Activated CD4-positive, alpha-beta memory T cell treated with anti-CD3 and anti-CD28 coated beads for 36 hours (primary cell): ENCODE measurements around the gene TMEM178A. TPM values are rescaled to one million over a fixed set of nuclear protein-coding genes. Genes with fewer than 3 reads are reported as not detected.

Experiments used
- CTCF ChIA-PET: fragments of 350-600 bp; sonication (Branson Sonifier 250); formaldehyde crosslinking; loops from one replicate; lab custom pipeline; 2021; ENCODE audit warnings: antibody characterized with exemption, inconsistent platforms; lab: Charles Lee
- POLR2A ChIA-PET: fragments of 350-600 bp; sonication (Branson Sonifier 250); formaldehyde crosslinking; loops from one replicate; lab custom pipeline; 2021; ENCODE audit warnings: antibody characterized with exemption; lab: Charles Lee
- DNase-seq: peaks from one replicate; pipeline ENCODE4 v3.0.0-alpha.2; 2020
- H3K27ac Mint-ChIP-seq: one replicate; pipeline ENCODE4 v1.8.0; 2021; ENCODE audit warnings: mixed read lengths
- H3K27me3 Mint-ChIP-seq: one replicate; pipeline ENCODE4 v1.8.0; 2021; ENCODE audit warnings: mixed read lengths
- H3K36me3 Mint-ChIP-seq: one replicate; pipeline ENCODE4 v1.8.0; 2021; ENCODE audit warnings: mixed read lengths
- H3K4me1 Mint-ChIP-seq: one replicate; pipeline ENCODE4 v1.8.0; 2021; ENCODE audit warnings: low read depth, mixed read lengths
- H3K4me3 Mint-ChIP-seq: one replicate; pipeline ENCODE4 v1.8.0; 2021; ENCODE audit warnings: mild to moderate bottlenecking, mixed read lengths
- H3K9me3 Mint-ChIP-seq: one replicate; pipeline ENCODE4 v1.8.0; 2021; ENCODE audit warnings: mixed read lengths
- intact Hi-C: fragments of 100-400 bp; cut with micrococcal nuclease; formaldehyde crosslinking; loops from one replicate; pipeline ENCODE4 v1.15.1; 2023
- total RNA-seq, 2 experiments: library from RNA; stranded (reverse); gene quantifications; one replicate each; pipeline ENCODE4 v1.2.3, GENCODE V29; 2021

The TMEM178A gene
- total RNA-seq, 2 experiments from 2014 or later = 0.29 to 0.48 TPM

GRCh38 chr2:39686456-39686855 is 20.7 kb downstream of the TMEM178A start:
- Mint-ChIP-seq H3K27ac (no peak overlapping the region), H3K4me1 (no peaks in the 10 kb centered on the region), H3K4me3 (no peak overlapping the region), H3K9me3 (peaks cover 6% of the 10 kb centered on the region), H3K36me3 (no peaks in the 10 kb centered on the region), H3K27me3 (peaks cover 30% of the 10 kb centered on the region)
- CTCF ChIA-PET = no interaction called here
- DNase-seq = no peak
- POLR2A ChIA-PET = no interaction called here
- intact Hi-C loops = no loop called here

- ChIA-PET POLR2A (no interaction called here), CTCF (no interaction called here)
- H3K4me1 Mint-ChIP-seq = no peaks in the 10 kb centered on the region
- H3K27ac Mint-ChIP-seq = no peak overlapping the region
- peaks cover 6% of the 10 kb centered on the region for H3K9me3 Mint-ChIP-seq
- intact Hi-C loops = no loop called here
- no peaks in the 10 kb centered on the region for H3K36me3 Mint-ChIP-seq
- no peak for DNase-seq
- H3K4me3 Mint-ChIP-seq = no peak overlapping the region
- peaks cover 28% of the 10 kb centered on the region for H3K27me3 Mint-ChIP-seq
Observed at GRCh38 chr2:39688181-39688580, 22.5 kb downstream of the TMEM178A start.

- Mint-ChIP-seq H3K9me3 (peaks cover 6% of the 10 kb centered on the region), H3K4me1 (no peaks in the 10 kb centered on the region), H3K36me3 (no peaks in the 10 kb centered on the region), H3K27ac (no peak overlapping the region), H3K27me3 (peaks cover 26% of the 10 kb centered on the region), H3K4me3 (no peak overlapping the region)
- intact Hi-C loops = no loop called here
- no peak for DNase-seq
- CTCF ChIA-PET = no interaction called here
- POLR2A ChIA-PET = no interaction called here
Observed at GRCh38 chr2:39689272-39689841, 23.6 kb downstream of the TMEM178A start.

GRCh38 chr2:39689876-39690275 is 24.2 kb downstream of the TMEM178A start:
- Mint-ChIP-seq H3K27ac (no peak overlapping the region), H3K27me3 (peaks cover 22% of the 10 kb centered on the region), H3K9me3 (peaks cover 6% of the 10 kb centered on the region), H3K4me3 (no peak overlapping the region), H3K36me3 (no peaks in the 10 kb centered on the region), H3K4me1 (no peaks in the 10 kb centered on the region)
- no peak for DNase-seq
- ChIA-PET CTCF (no interaction called here), POLR2A (no interaction called here)
- intact Hi-C loops = no loop called here

GRCh38 chr2:39693245-39693644 is 27.5 kb downstream of the TMEM178A start:
- CTCF ChIA-PET = no interaction called here

GRCh38 chr2:39696101-39696553 is 30.4 kb downstream of the TMEM178A start:
- Mint-ChIP-seq H3K27me3 (peaks cover 14% of the 10 kb centered on the region), H3K27ac (no peak overlapping the region), H3K4me3 (no peak overlapping the region), H3K9me3 (peaks cover 10% of the 10 kb centered on the region), H3K4me1 (no peaks in the 10 kb centered on the region), H3K36me3 (no peaks in the 10 kb centered on the region)
- POLR2A ChIA-PET = no interaction called here
- intact Hi-C loops = no loop called here
- DNase-seq = no peak
- CTCF ChIA-PET = interaction anchor here (1.2 kb wide), 1 partner anchor 8 kb away, joined by 3 read pairs; no protein-coding TSS in a partner anchor

More at GRCh38 chr2:39693245-39693644, 27.5 kb downstream of the TMEM178A start:
- H3K27me3 Mint-ChIP-seq = peaks cover 17% of the 10 kb centered on the region
- H3K4me1 Mint-ChIP-seq = no peaks in the 10 kb centered on the region
- peaks cover 6% of the 10 kb centered on the region for H3K9me3 Mint-ChIP-seq
- H3K36me3 Mint-ChIP-seq = no peaks in the 10 kb centered on the region
- intact Hi-C loops = no loop called here
- H3K4me3 Mint-ChIP-seq = no peak overlapping the region
- POLR2A ChIA-PET = no interaction called here
- DNase-seq = no peak
- H3K27ac Mint-ChIP-seq = no peak overlapping the region

- DNase-seq = no peak
- Mint-ChIP-seq H3K9me3 (peaks cover 16% of the 10 kb centered on the region), H3K4me3 (no peak overlapping the region), H3K4me1 (no peaks in the 10 kb centered on the region), H3K36me3 (no peaks in the 10 kb centered on the region), H3K27me3 (peaks cover 14% of the 10 kb centered on the region), H3K27ac (no peak overlapping the region)
- intact Hi-C loops = no loop called here
- POLR2A ChIA-PET = no interaction called here
- CTCF ChIA-PET = interaction anchor here (0.8 to 1.2 kb wide), 2 partner anchors 8 to 36 kb away, joined by 3 read pairs; no protein-coding TSS in a partner anchor
Observed at GRCh38 chr2:39696838-39697237, 31.1 kb downstream of the TMEM178A start.

- H3K4me3 Mint-ChIP-seq = no peak overlapping the region
- peaks cover 14% of the 10 kb centered on the region for H3K27me3 Mint-ChIP-seq
- H3K27ac Mint-ChIP-seq = no peak overlapping the region
- CTCF ChIA-PET = interaction anchor here (0.7 to 0.8 kb wide), 2 partner anchors 35 to 318 kb away, joined by 3 read pairs; no protein-coding TSS in a partner anchor
- H3K9me3 Mint-ChIP-seq = peaks cover 21% of the 10 kb centered on the region
- no peaks in the 10 kb centered on the region for H3K36me3 Mint-ChIP-seq
- DNase-seq = no peak
- POLR2A ChIA-PET = no interaction called here
- no peaks in the 10 kb centered on the region for H3K4me1 Mint-ChIP-seq
- intact Hi-C loops = no loop called here
Observed at GRCh38 chr2:39697454-39697853, 31.7 kb downstream of the TMEM178A start.

GRCh38 chr2:39701137-39701536 is 35.4 kb downstream of the TMEM178A start:
- Mint-ChIP-seq H3K9me3 (peaks cover 21% of the 10 kb centered on the region), H3K4me3 (no peak overlapping the region), H3K4me1 (no peaks in the 10 kb centered on the region), H3K27ac (no peak overlapping the region), H3K36me3 (no peaks in the 10 kb centered on the region), H3K27me3 (peaks cover 15% of the 10 kb centered on the region)
- intact Hi-C loops = no loop called here
- no peak for DNase-seq
- ChIA-PET CTCF (no interaction called here), POLR2A (no interaction called here)

- Mint-ChIP-seq H3K9me3 (peaks cover 21% of the 10 kb centered on the region), H3K4me3 (no peak overlapping the region), H3K27ac (no peak overlapping the region), H3K36me3 (no peaks in the 10 kb centered on the region), H3K27me3 (peaks cover 20% of the 10 kb centered on the region), H3K4me1 (no peaks in the 10 kb centered on the region)
- DNase-seq = no peak
- ChIA-PET CTCF (no interaction called here), POLR2A (no interaction called here)
- intact Hi-C loops = no loop called here
Observed at GRCh38 chr2:39703181-39703872, 37.6 kb downstream of the TMEM178A start.

GRCh38 chr2:39704540-39704939 is 38.8 kb downstream of the TMEM178A start:
- no peak for DNase-seq
- POLR2A ChIA-PET = no interaction called here
- H3K9me3 Mint-ChIP-seq = peaks cover 21% of the 10 kb centered on the region
- intact Hi-C loops = no loop called here
- no peaks in the 10 kb centered on the region for H3K36me3 Mint-ChIP-seq
- CTCF ChIA-PET = interaction anchor here (0.7 to 1.1 kb wide), 2 partner anchors 8 to 107 kb away, joined by 3 read pairs; no protein-coding TSS in a partner anchor
- no peak overlapping the region for H3K27ac Mint-ChIP-seq
- no peak overlapping the region for H3K4me3 Mint-ChIP-seq
- H3K4me1 Mint-ChIP-seq = no peaks in the 10 kb centered on the region
- peaks cover 18% of the 10 kb centered on the region for H3K27me3 Mint-ChIP-seq

- no peaks in the 10 kb centered on the region for H3K4me1 Mint-ChIP-seq
- POLR2A ChIA-PET = no interaction called here
- H3K4me3 Mint-ChIP-seq = no peak overlapping the region
- no peaks in the 10 kb centered on the region for H3K36me3 Mint-ChIP-seq
- no peak overlapping the region for H3K27ac Mint-ChIP-seq
- CTCF ChIA-PET = no interaction called here
- intact Hi-C loops = no loop called here
- peaks cover 16% of the 10 kb centered on the region for H3K27me3 Mint-ChIP-seq
- DNase-seq = no peak
- peaks cover 17% of the 10 kb centered on the region for H3K9me3 Mint-ChIP-seq
Observed at GRCh38 chr2:39705638-39706037, 39.9 kb downstream of the TMEM178A start.
